ENCODE data around the gene CADPS.

Gene CADPS

DNA sequence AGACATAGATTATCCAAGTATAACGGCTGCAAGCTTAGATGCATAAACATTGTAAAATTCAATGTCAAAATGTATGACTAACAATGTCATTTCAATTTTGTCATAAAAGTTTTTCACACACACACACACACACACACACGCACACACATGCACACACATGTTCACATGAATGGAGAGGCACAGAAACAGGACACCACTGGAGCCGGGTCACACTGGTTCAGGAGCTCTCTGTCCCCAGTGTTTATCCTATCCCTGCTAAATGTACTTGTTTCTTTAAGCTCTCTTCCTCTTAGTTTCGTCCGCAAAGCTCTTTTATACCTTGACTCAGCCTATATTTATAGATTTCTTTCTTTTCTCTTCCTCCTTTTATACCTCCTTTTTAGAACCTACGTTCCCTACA lies 249.9 kb downstream of the CADPS start:
- DNase-seq, result no peak

DNA sequence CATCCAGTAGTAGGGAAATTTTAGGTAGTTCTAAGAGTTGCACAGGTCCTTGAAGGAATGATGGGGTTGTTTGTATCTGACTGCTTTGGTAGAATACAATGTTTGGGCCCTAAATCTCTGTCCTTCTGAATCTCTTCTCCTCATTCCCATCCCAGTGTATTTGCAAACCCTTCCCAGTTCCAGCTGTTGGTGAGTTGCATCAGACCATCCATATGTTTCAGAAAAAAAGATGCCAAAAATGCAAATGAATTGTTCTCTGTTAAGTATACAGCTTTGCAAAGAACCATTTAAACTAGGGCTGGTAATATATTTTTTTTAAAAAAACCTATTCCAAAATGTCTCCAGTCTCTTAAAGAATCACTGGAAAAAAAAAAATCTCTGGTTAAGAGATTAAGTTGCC lies 251.0 kb downstream of the CADPS start:
- no peak for DNase-seq

DNA sequence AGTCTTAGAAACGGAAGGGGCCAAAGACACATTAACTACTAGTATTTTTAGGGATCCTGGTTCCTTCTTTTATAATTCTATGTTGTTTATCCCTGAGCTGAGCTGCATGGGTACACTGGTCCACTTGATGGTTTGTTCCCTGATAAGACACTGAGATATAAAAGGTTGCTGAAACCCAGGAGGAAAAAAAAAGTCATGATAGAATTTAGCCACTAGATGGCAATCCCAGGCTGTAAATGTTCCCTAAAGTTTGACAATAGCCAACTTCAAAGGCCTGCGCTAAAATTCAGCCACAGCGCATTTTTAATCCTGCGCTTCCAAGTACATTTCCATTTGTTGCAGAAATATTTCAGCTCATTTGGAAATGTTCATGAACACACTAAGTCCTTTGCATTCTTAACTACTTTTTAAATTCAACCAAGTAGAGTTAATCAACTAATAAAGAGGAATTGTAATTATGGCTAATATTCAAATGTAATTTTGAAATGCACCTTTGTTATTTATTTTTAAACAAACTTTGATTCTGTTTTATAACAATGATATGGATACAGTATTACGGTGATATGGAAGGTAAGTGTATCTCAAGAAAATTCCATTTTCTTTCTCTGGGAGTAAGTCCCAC lies 252.6 kb downstream of the CADPS start:
- no peak for DNase-seq

DNA sequence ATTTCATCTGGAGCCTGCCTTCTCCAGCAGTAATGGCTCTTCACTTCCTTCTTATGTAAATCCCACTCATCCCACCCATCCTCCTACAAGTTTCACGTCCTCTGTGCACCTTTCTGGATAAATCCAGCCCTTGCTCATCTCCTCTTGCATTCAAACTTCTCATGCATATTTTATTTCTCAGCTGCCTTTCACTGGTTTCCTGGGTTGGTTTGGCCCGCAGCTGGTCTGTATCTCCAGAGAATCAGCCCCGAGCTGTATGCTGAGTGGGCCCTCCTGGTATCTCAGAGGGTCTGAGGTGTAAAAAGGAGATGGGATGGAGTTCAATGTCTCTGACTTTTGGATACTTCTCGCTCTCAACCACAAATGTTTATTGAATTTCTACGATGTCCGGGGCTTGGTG lies 253.3 kb downstream of the CADPS start:
- no peak for DNase-seq

DNA sequence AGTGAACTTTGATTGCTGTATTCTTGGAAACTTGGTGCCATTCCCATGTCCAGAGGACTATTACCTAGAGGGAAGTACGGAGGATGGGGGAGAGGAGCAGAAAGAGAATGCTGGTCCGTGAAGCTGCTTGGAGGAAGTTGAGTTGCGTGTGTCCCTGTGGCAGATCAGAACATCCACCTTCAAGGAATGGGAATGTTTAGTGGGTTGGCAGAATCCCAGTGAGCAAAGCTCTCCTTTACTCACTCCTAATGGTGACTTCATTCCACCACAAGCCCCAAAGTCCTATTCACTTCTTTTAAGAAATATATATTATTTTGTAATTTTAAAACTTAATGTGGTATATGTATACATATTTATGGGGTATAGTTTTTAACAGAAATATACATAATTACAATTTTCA lies 254.0 kb downstream of the CADPS start:
- DNase-seq, result no peak

DNA sequence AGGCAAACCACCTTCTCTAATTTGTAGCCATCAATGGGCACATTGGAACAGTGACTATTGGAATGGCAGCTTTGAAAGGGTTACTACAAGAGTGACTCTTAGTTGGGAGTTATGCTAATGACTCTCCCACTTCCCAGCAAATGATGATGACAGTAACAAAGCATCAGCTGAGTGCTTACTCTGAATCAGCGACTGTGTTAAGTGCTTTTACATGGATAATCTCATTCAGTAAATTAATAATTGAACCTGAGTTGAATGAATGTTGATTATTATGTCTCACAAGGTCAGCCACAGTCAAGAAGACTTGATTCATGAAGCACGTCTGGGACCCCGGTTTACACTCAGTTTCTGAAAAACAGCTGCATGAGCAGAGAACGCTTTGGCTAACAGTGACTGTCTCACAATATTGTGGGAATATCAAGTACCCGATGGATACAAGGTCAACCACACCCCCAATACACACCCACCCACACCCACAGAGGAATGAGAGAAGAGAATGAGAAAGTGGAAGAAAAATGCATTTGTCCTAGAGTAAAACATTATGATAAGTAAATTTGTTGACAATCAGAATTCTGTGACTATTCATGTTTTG lies 259.9 kb downstream of the CADPS start:
- DNase-seq, result no peak

DNA sequence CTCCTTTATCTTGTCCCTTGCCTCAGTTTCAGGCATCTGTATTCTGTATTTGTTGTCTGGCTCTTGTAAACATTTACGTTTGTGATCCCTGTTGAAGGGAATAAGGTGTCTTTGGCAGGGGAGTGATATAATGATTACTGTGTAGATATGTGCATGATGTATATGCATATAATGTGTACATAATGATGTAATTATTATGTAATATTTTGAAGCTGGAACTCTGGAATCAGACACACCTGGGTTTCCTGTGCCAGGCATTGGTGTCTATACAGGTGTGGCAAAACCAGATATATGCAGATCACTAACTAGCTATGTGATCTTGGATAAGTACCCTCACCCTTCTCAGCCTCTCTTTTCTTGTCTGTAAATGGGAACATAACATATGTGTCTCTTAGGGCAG lies 260.7 kb downstream of the CADPS start:
- no peak for DNase-seq

DNA sequence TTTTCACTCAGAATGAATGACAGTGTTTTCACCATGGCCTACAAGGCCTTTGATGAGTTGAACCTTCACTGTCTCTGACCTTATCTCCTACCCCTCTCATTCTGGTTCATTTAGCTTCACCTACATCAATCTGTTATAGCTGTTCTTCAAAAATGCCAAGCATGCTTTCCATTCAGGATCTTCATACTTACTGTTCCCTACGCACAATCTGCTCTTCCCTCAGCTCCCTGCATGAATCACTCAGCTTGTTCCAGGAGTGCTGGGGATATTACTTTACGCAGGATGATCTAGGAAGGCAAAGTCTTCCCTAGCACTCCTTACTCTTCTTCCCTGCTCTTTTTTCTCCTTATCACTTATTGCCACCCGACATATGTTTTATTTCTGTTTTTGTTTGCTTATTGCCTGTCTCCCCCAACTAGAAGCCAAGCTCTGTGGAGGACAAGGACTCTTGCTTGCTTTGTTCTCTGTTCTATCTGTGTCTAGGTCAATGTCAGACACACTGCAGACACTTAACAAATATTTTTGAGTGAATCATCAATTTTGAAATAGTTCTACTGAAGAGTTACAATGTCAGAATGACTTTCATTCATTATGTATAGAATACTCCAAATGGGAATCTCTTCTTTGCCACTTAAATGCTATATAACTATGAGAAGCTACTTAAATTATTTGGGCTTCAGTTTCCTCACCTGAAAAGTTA lies 263.5 kb downstream of the CADPS start:
- DNase-seq, result no peak

DNA sequence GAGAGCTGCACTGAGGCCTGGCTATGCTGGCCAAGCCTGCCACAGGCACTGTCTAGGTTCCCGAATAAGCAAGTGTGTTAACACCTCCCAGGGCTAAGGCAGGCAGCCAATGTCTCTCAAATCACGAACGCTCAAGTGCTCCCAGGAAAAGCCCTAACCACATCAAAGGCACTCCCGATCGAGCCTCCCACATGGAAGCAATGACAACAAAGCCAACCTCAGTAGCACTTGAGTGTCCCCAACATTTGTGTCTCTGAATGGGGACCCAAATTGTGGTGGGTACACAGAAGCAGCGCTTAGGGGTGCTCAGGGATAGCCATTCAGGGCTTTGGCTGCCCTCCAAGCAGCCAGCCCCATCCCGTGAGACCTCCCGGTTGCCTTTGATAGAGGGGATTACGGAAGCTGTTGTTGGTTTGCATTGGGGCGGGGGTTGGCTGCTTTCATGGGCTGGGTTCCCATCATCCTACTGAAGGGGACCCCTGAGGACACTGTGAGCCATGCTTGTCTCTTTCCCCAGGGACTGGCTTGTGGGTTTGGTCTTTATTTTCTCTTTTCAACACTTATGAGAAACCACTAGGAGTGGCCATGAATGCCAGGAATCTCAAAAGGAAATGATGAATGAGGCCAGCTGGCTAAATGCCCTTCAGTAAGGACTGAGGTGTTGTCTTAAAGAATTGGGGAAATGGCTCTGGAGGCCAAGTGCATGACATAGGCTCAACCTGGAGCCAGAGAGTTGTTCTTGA lies 267.8 kb downstream of the CADPS start:
- DNase-seq, result no peak

DNA sequence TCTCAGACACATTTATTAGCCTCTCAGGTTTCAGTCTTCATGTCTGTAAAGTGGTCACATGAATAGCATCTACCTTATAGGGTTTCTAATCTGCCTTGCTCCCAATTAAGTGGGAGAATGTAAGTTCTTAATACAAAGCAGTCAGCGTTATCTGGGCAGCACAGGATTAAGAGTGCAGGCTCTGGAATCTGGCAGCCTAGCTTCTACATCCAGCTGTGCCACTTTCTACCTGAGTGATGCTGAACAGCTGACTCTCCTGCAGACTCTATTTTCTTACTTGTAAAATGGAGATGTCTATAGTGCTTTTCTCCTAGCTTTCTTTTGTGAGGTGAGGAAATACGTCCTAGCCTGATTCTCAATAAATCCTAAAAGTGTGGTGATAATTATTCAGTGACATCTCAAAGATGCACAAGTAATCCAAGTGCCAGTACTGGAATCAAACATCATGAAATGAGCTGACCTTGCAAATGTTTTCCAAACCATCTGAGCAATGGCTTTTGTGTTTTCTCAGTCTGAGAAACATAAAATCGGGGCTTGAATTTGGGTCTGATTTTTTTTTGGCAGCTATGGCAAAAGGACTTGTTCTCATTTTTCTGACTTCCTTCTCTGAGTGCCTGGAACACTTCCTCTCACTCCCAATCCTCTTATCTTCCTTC lies 269.7 kb downstream of the CADPS start:
- DNase-seq, result no peak

DNA sequence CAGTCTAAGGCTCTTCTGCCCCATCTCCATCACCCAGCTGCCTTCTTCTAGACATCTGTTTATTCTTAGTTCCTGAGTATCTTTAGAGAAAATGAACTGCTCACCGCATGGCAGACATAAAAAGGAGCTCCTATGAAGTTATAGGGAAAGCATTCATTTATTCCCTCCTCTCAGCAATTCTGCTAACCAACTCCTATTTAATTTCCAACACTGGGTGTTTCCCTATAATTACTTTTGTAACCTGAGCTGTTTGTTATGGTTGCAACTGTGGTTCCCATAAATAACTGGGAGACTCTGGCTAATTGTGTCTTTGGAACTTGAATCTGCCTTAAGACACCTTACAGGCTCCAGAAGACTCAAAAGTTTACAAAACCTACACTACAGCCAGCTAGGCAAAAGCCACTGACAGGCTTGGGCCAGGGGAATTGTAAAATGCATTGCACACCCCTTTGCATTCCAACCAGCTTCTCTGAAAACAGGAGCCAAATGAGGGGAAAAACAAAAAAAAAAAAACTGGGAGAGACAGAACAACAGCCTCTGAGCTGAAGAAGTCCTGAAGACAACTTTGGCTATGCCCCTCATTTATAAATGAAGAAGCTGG lies 270.4 kb downstream of the CADPS start:
- DNase-seq, result no peak

DNA sequence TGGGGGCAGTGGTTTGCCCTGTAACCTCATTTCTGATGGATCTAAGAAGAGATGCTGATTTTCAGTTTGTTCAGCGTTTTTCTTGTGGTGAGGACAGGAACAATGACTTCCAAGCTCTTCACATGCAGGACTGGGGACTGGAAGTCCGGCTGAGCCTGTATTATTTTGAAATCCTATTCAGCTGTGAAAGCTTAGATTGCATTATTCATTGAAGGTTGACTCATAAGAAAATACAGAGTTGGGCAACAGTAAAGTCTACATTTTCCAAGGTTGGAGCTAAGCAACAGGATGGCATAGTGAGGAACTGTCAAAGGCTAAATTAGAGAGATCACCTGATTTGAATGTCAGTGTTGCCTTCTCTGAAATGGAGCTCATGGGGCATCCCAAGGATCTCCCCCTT lies 270.9 kb downstream of the CADPS start:
- DNase-seq, result peak; percentile 10

DNA sequence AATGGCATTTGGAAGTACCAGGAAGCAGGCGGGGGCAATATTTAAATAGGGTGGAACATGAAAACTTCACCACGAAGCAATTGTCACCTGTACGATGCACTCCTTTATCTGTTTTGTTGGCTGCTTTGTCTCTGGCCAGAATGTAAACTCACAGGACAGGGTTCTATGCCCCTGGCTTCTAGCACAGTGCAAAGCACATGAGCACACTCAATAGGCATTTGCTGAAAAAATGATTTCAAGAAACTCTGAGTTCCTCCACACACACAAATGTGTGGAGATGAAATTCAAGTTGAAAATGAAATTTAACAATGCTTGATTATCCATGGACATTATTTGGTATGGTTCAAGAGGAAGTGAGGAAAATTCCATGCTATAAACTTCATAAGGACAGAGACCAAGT lies 272.2 kb downstream of the CADPS start:
- no peak for DNase-seq

DNA sequence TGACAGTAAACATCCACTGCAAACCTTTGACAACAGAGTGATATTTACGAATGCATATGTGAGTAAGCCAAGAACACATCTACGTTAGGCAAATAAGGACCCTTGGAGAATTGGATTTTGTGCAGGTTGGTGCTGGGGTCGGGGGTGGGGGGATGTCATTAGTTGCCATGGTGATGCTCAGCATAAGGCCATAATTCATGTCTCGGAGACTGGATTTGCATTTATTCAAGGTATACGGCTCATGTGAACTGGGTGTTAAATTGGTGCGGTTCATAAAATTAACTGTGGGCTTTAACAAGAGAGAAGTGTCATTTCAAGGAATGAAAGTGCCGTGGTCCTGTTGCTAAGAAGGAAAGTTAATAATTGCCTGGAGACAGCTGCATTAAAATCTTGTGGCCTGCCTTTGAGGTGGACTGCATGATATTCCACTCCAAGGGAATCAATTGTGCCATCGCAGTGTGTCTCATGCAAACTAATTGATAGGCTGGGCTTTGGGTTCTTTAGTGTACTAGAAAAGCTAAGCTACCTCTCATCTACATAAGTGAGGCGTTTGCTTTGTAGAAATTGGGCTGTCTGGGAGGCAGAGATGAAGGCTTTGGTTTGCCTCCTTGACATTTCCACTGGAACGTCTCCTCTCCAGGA lies 273.0 kb downstream of the CADPS start:
- DNase-seq, result no peak

DNA sequence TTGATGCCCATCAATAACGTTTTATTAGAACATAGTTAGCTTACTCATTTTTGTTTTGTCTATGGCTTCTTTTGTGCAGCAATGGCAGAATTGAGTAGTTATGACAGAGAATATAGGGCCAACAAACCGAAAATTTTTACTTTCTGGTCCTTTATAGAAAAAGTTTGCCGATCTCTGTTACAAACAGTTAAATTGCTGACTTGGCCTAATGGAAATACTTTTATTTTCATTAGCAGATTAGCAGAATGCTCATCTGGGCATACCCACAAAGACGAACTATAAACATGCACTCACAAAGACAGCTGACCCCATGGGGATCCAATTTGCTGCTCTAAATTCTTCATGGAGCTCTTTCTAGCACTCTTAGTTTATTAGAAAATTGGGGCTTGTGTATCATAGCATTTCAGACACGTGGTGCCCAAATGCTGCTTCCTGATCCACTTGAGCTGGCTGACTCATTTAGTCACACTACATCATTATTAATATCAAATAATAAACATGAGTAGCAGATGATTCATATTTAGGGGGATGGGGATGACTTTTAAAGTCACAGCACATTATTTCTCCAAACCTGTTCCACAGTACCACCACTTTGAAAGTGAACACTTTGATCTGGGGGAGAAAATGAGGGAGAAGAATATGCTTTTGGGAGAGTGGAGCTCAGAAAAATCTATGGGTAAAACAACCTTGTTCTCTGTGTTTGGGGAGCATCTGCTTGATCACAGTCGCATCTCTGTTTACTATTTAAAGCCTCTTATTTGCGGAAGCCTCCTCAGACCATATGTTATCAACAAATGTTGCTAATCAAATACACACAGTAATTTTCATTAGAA lies 273.8 kb downstream of the CADPS start:
- DNase-seq, result no peak

DNA sequence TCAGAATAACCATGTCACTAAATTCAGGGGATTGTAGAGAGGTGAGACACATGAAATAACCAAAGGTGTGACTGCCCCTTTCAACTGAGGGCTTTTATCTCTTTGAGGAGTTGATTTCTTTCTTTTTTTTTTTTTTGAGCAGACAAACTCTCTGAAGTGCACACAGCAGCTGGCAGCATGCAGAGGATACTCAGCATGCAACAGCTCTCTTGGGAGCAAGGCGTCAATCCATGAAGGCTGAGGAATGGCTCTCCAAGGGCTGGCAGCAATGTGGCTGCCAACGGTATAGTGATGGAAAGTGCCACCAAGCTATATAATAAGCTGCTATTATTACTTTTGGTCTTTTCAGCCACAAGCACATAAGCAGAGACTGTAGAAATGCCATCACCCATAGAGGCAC lies 275.2 kb downstream of the CADPS start:
- no peak for DNase-seq

DNA sequence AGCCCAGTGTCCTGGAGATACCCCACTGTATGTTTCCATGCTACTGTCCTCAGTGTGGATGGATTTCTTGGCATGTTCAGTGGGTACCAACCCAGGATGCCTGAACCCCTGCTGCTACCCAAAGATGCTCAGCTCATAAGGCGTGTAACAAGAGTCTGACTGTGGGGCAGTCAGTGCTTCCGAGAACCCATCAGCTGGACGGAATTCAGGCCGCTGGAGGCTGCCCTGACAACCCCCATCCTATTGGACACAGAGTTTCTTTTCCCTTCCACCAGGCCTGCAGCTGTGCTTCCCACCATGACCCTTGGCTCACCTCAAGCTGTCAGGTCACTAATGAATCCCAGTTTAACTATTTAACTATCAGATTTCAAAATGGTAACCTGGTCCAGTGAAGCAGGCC lies 277.7 kb downstream of the CADPS start:
- DNase-seq, result no peak

DNA sequence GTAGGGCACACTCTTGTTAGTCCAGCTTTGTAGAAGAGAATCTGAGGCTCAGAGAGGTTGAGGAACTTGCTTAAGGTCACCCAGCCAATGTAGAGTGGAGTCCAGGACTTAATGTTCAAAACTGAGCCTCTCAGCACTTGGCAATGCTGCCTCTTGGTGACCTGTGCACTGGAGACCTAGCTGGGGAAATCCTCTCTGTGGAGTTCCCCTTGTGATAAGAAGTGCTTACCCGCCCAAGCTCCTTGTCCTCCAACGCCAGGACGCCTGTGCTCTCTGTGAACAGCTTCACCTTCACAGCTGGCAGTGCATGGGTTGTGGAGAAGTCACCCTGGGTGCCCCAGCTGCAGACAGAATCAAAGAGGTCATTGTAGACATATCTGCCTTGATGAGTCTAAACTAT lies 282.8 kb downstream of the CADPS start:
- no peak for DNase-seq

DNA sequence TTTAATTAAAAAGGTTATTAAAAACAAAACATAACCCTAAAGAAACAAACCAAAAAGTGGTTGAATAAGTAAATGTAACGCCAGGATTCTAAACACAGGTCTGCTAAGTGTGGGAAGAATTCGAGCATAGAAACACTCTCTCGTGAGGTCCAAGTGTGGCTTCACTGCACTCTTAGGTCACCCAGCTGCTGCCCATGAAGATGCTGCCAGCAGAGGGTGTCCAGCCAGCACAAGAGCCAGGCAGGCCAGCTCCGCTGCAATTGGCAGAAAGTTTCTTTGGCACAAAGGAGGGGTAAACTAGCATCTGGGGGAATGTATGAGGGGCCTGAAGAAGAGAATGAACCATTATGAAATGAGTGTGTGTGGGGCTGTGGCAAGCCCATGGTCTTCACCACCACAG lies 286.1 kb downstream of the CADPS start:
- no peak for DNase-seq

DNA sequence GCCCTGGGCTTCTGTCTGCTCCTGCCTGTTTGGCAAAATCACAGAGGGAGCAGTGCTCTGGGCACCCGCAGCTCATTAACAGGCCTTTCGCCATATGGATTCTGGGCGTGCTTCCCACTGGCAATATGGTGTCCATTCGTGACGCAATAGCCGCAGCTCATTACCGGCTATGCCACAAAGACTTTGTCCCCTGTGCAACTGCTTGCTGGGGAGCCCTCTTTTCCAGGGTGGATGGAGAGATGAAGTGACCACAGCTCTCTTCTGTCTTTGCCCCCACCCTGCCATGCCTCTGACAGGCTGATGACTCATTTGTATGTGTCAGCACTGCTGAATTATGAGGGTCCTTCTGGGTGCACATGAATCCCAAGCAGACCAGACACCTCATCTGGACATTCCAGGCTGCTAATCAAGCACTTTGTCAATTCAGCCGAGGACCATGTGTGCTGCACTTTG lies 287.6 kb downstream of the CADPS start:
- DNase-seq, result no peak

DNA sequence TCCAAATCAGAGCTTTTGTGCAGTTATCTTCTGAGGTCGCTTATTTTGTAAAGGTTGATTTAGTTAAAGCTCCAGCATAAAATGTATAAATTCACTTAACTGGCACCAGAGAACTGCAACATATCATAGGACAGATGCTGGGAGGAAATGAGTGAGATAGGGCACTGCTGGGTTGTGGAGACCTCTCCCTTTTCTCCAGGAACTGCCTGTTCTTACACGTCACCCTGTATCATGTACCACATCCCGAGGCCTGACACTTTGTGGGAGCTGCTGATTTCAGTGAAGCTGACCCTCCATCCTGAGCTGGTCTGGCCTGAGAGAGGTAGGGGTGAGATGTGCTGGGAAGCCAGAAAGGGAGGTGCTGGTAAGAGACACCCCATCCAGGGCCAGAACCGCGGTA lies 288.0 kb downstream of the CADPS start:
- DNase-seq, result no peak

Data from GOT3 (cell line).